GM03348 (cell line): ENCODE measurements around the gene PDE4B.
"Not testable (repeated sequence)": the region's sequence is repeated elsewhere in the genome, so short reads cannot be mapped to it uniquely, and the experiment has no call there.

Experiments used
- DNase-seq: peaks from one replicate; pipeline ENCODE4 v3.0.0; 2012; ENCODE audit warnings: low spot score

The PDE4B gene

DNA sequence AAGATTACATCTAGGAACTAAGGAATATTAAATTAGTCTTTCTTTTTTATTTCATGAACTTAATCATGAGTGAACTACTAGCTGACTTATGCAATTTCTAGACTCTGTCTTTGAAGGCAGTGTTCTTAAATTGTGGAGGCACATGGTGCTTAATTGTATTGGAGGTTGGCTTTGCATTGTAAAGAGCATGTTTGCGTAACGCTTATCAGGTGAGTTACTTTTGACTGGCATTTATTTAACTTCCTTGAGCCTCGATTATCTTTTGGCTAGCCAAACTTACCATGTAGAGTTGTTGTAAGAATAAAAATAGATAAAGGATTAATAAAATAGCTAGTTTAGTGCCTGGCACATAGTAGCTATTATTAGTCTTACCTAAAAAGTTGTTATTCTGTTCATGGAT lies 262.4 kb downstream of the PDE4B start:
- no peak for DNase-seq

DNA sequence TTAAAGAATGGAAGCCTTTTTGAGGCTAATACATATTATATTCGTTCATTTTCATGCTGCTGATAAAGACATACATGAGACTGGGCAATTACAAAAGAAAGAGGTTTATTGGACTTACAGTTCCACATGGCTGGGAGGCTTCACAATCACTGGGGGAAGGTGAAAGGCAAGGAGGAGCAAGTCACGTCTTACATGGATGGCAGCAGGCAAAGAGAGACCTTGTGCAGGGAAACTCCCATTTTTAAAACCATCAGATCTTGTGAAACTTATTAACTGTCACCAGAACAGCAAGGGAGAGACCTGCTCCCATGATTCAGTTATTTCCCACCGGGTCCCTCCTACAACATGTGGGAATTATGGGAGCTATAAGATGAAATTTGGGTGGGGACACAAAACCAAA lies 264.8 kb downstream of the PDE4B start:
- not testable (repeated sequence) for DNase-seq

GRCh38 chr1:66058558-66058957 lies 265.9 kb downstream of the PDE4B start:
- DNase-seq = no peak

- not testable (repeated sequence) for DNase-seq
Observed at GRCh38 chr1:66067219-66067618, 274.5 kb downstream of the PDE4B start.

GRCh38 chr1:66069976-66070876 lies 277.5 kb downstream of the PDE4B start:
- DNase-seq = no peak

- no peak for DNase-seq
Observed at GRCh38 chr1:66073388-66073787, 280.7 kb downstream of the PDE4B start.

DNA sequence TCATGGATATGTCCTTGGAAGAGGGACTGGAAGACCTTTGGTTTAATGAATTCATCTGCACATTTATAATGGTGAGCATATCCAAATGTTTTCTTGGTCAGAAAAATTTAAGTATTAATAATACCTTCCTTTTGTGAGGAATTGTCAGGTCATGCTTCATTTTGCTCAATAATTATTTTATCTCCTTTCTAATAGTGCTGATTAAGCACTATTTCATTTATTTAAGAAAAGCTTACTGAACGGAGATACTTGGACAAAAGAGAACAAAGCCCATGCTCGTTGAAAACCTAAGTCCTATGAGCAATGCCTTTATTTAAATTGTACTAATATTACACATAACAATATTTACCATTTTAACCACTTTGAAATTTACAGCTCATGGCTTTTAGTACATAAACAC lies 281.5 kb downstream of the PDE4B start:
- no peak for DNase-seq

DNA sequence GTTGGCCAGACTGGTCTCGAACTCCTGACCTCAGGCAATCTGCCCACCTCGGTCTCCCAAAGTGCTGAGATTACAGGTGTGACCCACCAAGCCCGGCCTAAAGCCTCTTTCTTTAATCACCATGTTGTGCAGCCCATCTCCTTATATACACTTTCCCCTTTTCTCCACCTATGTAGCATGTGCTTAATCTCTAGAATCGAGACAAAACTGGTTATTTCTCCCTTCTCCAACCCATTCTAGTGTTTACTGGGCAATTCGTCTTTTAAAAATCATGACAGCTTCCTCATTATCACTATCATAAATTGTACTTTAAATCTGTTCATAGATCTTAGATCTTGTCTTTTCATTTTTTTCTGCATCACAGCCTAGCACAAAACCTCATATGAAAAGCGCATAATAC lies 285.7 kb downstream of the PDE4B start:
- no peak for DNase-seq

- no peak for DNase-seq
Observed at GRCh38 chr1:66083003-66083402, 290.3 kb downstream of the PDE4B start.

DNA sequence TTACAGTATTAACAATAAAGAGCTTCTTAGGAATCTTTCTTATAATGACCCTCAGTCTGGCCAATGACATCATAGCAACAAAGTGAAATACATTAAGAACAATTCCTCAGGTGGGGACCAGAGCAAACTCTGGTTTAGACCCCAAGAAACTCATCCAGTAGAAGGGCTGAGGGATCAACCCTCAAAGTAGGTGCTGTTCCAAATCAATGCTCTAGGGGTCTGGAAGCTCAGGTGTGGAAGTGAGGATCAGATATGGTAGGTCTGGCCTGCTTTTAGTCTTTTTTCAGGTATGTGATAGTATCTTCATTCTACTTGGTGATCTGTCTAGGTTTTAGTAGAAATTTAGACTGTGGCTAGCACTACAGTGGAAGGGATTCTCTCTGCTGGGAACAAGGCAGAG lies 291.7 kb downstream of the PDE4B start:
- DNase-seq = no peak

GRCh38 chr1:66085600-66085999 lies 292.9 kb downstream of the PDE4B start:
- DNase-seq = no peak

- DNase-seq = no peak
Observed at GRCh38 chr1:66088787-66089186, 296.1 kb downstream of the PDE4B start.

DNA sequence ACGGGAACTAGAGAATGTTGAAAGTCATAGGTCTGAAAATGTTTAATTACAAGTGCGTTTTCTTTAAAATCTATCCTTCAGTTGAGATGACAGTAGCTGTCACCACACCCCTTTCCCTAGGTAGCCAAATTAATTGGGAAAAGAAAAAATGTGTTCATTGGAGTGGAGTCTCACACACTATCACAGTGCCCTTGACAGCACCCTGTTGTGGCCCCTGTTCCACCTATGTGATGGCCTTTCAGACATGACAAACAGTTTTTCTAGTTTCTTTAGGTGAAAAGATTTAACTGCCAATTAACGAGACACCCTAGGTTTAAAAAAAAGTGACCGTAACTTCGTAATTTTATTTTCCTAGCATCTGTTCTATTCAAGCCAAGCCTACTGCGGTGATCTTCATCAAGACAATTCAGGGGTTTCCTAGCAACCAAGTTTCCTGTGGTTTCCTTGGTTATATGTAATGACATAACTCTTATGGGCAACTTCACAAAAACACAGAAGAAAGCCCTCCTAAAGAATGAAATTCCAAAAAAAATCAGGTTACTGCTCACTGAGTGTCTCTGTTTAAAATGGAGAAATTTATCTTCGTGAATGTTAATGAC lies 298.3 kb downstream of the PDE4B start:
- DNase-seq = no peak

GRCh38 chr1:66095190-66095589 lies 302.5 kb downstream of the PDE4B start:
- no peak for DNase-seq

- DNase-seq = not testable (repeated sequence)
Observed at GRCh38 chr1:66100959-66101358, 308.3 kb downstream of the PDE4B start.

DNA sequence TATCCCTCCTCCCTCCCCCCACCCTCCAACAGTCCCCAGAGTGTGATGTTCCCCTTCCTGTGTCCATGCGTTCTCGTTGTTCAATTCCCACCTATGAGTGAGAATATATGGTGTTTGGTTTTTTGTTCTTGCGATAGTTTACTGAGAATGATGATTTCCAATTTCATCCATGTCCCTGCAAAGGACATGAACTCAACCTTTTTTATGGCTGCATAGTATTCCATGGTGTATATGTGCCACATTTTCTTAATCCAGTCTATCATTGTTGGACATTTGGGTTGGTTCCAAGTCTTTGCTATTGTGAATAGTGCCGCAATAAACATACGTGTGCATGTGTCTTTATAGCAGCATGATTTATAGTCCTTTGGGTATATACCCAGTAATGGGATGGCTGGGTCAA lies 311.4 kb downstream of the PDE4B start:
- DNase-seq = not testable (repeated sequence)

- no peak for DNase-seq
Observed at GRCh38 chr1:66108624-66109023, 315.9 kb downstream of the PDE4B start.

GRCh38 chr1:66112744-66113400 lies 320.2 kb downstream of the PDE4B start:
- no peak for DNase-seq

DNA sequence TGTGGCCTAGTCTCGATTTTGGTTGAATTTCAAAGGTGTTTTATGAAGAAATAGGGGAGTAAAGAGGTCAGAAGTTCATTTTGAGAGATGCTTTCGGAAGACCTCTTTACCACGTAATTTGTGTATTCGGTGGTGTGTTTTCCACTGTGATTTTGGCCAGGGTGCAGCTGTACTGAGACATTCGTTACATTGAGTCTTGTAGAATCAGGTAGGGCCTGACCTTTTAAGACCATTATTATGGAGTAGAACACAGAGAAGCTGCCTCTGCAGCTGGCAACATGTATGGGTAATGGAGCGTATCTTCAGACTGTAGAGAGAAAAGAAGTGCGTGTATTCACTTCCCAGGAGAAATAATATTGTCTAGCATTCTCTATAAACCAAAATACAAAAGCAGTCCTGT lies 326.5 kb downstream of the PDE4B start:
- DNase-seq = no peak

DNA sequence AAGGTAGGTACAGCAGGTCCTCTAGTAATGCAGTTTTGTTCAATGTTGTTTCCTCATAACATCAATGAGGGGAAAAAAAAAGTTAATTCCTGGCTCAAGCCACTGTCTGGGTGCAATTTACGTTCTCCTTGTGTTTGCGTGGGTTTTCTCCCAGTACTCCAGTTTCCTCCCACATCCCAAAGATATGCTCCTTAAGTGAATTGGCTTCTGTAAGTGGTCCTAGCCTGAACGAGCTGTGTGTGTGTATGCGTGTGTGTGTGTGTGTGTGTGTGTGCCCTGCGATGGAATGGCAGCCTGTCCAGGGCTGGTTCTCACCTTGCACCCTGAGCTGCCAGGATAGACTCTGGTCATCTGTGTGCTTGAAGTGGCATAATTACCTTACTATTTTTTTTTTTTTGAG lies 332.0 kb downstream of the PDE4B start:
- no peak for DNase-seq

GRCh38 chr1:66128641-66129040 lies 335.9 kb downstream of the PDE4B start:
- not testable (repeated sequence) for DNase-seq

DNA sequence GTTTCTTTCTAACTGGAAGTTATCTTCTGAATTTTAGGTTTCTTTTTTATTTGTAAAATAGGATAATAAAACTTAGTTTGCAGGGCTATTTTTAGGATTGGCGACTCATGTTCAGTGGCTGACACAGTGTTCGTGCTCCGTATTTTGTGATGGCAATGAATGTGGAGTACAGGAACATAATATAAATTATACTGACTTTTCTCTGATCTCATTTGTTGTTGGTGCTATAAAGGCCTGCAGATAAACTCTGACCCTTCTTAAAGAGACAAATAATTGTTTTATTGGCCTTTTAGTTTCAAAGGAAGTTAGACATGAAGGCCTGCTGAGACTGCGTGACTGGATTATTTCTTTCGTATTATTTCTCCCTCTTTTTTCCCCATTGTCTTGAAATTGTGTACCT lies 339.6 kb downstream of the PDE4B start:
- DNase-seq = peak; percentile 10

DNA sequence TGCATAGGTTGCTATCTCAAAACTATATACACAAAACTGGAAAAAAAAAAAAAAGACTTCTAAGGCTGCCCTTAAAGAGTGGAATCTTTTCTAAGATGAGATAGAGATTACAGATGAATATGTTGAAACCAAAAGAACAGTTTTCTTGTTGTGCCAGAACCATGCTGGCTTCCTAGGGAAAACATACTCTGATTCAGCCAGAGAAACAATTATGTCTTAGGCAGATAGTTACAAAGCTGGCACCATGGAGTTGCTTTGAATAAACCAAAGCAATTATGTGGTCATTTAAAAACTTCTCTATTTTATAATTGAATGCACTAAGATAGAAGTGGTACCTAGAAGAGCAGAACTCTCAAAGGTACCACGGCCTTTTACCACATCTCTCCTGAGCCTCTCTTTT lies 341.3 kb downstream of the PDE4B start:
- no peak for DNase-seq
